ENCODE results near the gene IGSF8.

DNA sequence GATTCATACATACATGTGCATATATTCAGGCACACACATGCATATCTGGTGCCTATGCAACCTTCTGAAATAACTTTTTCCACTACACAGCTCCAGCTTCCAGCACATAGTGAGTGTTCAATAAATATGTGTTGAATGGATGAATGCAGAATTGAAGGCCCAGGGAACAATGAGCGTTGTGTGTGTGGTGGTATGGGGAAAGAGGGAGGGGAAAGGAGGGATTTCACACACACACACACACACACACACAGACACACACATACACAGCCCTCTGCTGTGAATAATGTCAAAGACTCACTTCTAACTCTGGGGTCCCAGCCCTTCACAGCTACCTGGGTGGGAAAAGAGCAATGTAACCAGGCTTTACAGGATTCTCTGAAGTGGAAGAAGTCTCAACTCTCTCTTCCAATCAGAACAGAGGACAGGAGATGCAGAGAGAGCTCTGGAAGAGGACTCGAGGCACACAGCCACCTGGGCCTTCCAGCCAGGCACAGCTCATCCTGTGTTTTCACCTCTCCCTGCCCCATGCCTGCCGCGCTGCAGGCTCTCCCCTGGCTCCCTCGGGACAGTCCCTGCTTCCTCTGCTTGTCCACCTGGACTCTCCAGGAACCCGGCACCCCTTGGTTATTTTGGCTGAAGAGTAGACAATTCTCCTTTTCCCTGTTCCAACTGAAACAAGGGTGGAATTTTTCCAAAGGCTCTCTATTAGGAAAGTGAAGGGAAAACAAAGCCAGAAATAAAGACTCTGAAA is 5.4 kb upstream of the IGSF8 start:
- no peak for TF ChIP-seq EZH2 (IDR thresholded peaks at IDR 0.05)
- TF ChIP-seq POLR2AphosphoS5 (IDR thresholded peaks at IDR 0.05; ENCODE audit: borderline replicate concordance, low read depth, low read length), result no peak

Data from SK-N-MC (cell line).